IPS DF 6.9 (cell line): Measurements from ENCODE around the gene FBXL16.

Experiments used
- DNase-seq: peaks from one replicate; pipeline ENCODE4 v3.0.0-alpha.2; 2013; ENCODE audit warnings: low read depth, low spot score
- H3K27ac ChIP-seq: one replicate; pipeline ENCODE4 v1.5.1; 2013; ENCODE audit warnings: low read length, control low read depth
- H3K27me3 ChIP-seq: 2 replicates; pipeline ENCODE4 v1.6.1; 2013; ENCODE audit warnings: mild to moderate bottlenecking, low read length; ENCODE audit not compliant: control insufficient read depth, insufficient read depth
- H3K36me3 ChIP-seq: 2 replicates; pipeline ENCODE4 v1.6.1; 2013; ENCODE audit warnings: low read length; ENCODE audit not compliant: control insufficient read depth, insufficient read depth
- H3K4me1 ChIP-seq: 2 replicates; pipeline ENCODE4 v1.6.1; 2013; ENCODE audit warnings: low read length; ENCODE audit not compliant: control insufficient read depth, insufficient read depth
- H3K4me3 ChIP-seq: 2 replicates; pipeline ENCODE4 v1.5.1; 2013; ENCODE audit warnings: mild to moderate bottlenecking, low read length
- H3K9me3 ChIP-seq: 2 replicates; pipeline ENCODE4 v1.6.1; 2013; ENCODE audit warnings: low read length, inconsistent platforms; ENCODE audit not compliant: control insufficient read depth, insufficient read depth
- WGBS: extraction: QIAGEN DNeasy Blood & Tissue Kit; methylation state at CpG from one replicate; pipeline ENCODE4 v1.1.7; 2013; ENCODE audit warnings: mixed read lengths, missing lambda C conversion rate; ENCODE audit not compliant: insufficient read length, insufficient coverage; 5-methylcytosine and 5-hydroxymethylcytosine counted together

Gene FBXL16

DNA sequence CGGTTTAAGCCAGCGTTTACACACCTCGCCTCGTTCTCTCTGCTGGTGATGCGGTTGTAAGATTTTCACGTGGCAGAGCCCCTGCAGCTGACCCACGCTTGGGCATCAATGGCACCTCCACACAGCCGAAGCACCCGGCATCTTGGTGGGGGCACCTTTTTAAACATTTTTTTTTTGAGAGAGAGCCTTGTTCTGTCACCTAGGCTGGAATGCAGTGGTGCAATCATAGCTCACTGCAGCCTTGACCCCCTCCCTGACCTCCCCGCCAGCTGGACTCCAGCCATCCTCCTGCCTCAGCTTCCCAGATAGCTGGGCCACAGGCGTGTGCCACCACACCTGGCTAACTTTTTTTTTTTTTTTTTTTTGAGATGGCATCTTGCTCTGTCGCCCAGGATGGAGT is 51.6 kb downstream of the FBXL16 start:
- Histone ChIP-seq H3K27me3 (no peaks in the 10 kb centered on the region), H3K27ac (no peak overlapping the region), H3K4me1 (no peaks in the 10 kb centered on the region; the same call in 1 of the 2 replicates), H3K9me3 (no peaks in the 10 kb centered on the region), H3K36me3 (peaks cover 12% of the 10 kb centered on the region), H3K4me3 (no peak overlapping the region)
- DNase-seq: no peak
- no CpG with 5 or more reads among the region's 12 CpGs for WGBS

DNA sequence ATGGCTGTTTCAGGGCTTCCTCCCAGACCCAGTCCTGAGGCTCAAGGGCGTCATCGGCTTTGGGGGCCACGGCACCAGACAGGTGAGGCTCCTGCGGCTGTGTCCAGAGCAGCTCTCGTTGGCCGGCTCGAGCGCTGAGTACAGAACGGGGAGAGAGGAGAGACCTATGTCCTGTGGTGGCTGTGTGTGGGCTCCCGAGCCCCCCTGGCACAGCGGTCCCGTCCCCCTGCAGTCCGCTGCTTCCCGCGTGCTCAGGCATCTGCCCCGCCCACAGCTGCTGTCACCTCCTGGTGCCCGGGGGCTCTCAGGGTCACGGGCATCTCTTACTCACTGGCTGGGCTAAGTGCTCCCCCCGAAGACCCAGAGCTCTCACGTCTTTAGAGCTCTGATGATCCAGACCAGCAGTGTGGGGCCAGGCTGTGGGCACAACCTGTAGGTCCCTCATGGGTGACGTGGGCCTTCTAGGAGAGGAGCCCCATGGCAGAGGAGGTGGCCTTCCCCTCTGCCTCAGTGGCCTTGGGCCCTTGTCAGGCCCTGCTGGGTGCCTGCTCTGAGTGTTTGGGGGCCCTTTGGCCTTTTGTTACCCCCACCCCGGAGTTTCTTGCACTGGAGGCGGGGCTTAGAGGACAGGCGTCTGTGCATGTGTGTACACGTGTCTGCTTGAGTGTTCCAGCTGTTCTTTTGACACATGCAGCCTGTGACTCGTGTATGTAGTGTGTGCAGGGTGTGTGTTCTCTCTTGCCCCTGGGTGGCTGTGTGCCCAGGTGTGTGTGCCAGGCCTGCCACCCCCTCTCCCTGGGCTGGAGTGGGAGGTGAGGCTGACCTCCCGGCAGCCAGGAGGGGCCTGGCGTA is 52.9 kb downstream of the FBXL16 start:
- Histone ChIP-seq H3K4me1 (peaks cover 2% of the 10 kb centered on the region; the same call in 1 of the 2 replicates), H3K9me3 (no peaks in the 10 kb centered on the region), H3K36me3 (peaks cover 9% of the 10 kb centered on the region), H3K27ac (no peak overlapping the region), H3K4me3 (no peak overlapping the region), H3K27me3 (no peaks in the 10 kb centered on the region)
- no peak for DNase-seq
- no CpG with 5 or more reads among the region's 28 CpGs for WGBS

DNA sequence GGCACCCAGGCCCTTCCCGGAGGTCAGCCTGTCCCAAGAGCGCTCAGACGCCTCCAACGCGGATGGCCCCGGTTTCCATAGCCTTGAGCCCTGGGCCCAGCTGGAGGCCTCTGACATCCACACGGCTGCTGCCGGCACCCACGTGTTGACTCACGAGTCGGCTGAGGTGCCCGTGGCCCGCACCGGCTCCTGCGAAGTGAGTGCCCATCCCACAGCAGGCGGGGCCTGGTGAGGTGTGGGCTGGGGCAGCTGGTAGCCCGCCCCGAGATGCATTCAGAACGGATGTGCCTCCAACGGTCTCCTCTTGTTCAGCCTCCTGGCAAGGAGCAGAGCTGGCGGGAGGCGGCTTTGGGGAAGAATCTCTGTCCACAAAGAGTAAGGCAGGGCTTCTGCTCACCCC is 53.8 kb downstream of the FBXL16 start:
- H3K9me3 ChIP-seq: no peaks in the 10 kb centered on the region
- no peak overlapping the region for H3K4me3 ChIP-seq
- no peak for DNase-seq
- no CpG with 5 or more reads among the region's 22 CpGs for WGBS
- no peaks in the 10 kb centered on the region for H3K27me3 ChIP-seq
- H3K36me3 ChIP-seq: peaks cover 9% of the 10 kb centered on the region
- H3K4me1 ChIP-seq: peaks cover 2% of the 10 kb centered on the region; the same call in 1 of the 2 replicates
- H3K27ac ChIP-seq: no peak overlapping the region

DNA sequence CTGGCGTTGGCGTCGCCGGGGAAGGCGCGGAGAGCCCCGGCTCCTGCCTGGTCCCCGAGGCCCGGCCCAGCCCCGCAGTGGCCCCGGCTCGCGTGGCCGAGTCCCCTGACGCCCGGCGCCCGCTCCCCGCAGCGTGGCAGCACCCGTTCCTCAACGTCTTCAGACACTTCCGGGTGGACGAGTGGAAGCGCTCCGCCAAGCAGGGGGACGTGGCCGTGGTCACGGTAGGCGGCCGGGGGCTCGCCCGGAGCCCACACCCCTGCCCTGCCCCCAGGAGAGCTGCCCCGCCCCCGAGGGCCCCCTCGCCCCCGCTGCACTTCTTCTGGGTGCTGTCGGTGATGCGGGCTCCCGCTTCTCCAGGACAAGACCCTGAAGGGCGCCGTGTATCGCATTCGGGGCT is 56.0 kb downstream of the FBXL16 start:
- DNase-seq: no peak
- Histone ChIP-seq H3K27me3 (no peaks in the 10 kb centered on the region), H3K9me3 (no peaks in the 10 kb centered on the region), H3K4me1 (peaks cover 2% of the 10 kb centered on the region; the same call in 1 of the 2 replicates), H3K36me3 (no peaks in the 10 kb centered on the region; the same call in 1 of the 2 replicates), H3K27ac (no peak overlapping the region), H3K4me3 (peak overlapping the region; percentile 61; the same call in 1 of the 2 replicates)
- no CpG with 5 or more reads among the region's 44 CpGs for WGBS

DNA sequence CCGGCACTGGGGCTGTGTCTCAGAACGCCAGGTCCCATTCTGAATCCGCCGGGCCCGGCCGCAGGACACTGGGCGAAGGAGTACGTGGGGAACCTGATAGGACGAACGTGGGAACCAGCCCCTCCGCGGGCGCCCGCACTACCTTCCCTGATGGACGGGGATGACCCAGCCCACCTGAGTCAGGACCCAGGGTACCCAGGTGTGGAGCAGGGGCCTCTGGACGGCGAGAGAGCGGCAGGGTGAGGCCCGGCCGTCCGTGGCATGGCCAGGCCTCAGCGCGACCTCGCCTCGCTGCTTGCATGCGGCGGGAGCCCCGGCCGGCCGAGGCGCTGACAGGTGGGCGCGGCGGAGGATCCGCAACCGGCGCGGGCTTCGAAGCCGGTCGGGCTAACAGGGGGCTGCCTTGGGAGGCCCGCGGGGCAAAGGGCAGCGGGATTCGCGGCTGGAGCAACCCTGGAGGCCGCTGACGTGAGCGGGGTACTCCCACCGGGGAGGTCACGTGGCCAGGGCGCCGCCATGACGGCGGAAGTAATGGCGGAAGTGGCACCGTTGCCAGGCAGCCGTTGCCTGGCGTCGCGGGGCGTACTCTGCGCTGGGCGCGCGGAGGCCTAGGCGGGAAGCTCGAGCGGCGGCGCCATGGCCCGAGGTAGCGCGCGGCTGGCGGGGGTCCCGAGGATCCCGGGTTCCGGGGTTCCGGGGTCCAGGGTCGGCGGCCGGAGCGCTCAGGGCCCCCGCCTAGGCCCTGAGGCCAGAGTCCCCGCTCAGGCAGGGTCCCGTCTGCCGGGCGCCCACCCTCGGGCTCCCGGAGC is 56.6 kb downstream of the FBXL16 start, which contains the start of gene WDR90:
TSS of gene WDR90 (plus strand) at position 585 of the 809 bp plus-strand sequence. CDS start at position 637, 52 bp downstream.
- no peaks in the 10 kb centered on the region; the same call in 1 of the 2 replicates for H3K36me3 ChIP-seq

DNA sequence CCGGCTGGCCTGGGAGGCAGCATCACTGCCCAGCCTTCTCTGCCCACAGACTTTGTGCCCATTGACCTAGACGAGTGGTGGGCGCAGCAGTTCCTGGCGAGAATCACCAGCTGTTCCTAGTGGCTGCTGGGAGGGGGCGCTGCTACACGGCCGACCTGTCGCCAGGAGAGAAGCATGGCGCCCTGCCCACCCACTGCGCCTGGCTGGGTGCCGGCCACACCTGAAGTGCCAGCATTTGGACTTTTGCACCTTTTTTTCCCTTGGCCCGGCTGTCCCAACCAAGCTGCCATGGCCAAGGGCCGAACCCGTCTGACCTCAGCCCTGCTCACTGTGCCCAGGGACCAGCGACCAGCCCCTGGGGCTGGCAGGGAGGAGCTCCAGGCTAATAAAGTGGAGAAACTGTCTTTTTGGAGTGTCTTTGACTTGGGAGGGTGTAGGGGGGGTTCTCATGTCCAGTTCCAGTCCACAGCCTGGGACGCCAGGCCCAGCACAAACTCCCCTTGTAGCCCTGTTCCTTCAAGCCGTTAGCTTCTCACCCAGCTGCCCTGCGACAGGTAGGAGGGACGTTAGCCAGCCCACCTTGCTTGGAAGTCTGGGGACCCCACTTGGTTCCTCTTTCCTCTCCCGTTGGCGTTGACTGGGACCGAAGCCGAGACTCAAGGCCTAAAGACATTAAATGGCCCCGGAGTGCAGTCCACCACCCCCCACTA is 57.4 kb downstream of the FBXL16 start:
- H3K4me3 ChIP-seq: peak overlapping the region; percentile 61; the same call in 1 of the 2 replicates
- peaks cover 2% of the 10 kb centered on the region; the same call in 1 of the 2 replicates for H3K4me1 ChIP-seq
- no CpG with 5 or more reads among the region's 24 CpGs for WGBS

More for the DNA sequence above, 56.6 kb downstream of the FBXL16 start, which contains the start of gene WDR90:
- H3K27ac ChIP-seq: no peak within 1 kb of the TSS
- H3K4me1 ChIP-seq: peaks cover 2% of the 10 kb centered on the region; the same call in 1 of the 2 replicates
- no CpG with 5 or more reads among the region's 91 CpGs for WGBS
- no peak for DNase-seq
- H3K9me3 ChIP-seq: no peaks in the 10 kb centered on the region
- peak within 1 kb of the TSS; percentile 61 for H3K4me3 ChIP-seq
- H3K27me3 ChIP-seq: no peaks in the 10 kb centered on the region

DNA sequence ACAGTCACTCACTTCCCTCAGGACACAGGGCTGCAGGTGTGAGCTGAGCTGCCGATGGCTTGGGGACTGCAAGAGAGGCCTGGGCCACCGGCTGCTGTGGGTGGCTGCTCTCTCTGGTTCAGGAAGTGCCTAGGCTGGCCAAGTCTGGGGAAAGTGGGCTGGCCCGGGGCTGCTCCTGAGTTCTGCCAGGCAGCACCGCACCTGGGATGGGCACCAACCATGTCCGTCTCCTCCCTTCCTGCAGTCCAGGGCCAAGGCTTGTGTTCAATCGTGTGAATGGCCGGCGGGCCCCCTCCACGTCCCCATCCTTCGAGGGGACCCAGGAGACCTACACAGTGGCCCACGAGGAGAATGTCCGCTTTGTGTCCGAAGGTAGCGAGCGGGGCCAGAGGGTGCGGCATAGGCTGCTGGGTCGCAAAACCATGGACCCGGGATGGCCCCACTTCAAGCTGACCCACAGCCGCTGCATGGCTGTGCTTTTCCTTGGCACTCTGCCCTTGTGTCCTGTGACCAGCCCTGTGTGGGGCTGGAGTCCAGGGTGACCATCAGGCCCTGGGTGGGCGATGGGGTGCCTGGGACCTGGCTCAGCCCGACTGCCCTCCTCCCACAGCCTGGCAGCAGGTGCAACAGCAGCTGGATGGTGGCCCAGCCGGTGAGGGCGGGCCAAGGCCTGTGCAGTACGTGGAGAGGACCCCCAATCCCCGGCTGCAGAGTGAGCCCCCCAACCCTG is 58.3 kb downstream of the FBXL16 start:
- Histone ChIP-seq H3K27me3 (no peaks in the 10 kb centered on the region), H3K4me1 (peaks cover 2% of the 10 kb centered on the region; the same call in 1 of the 2 replicates), H3K4me3 (no peak overlapping the region), H3K36me3 (no peaks in the 10 kb centered on the region; the same call in 1 of the 2 replicates), H3K9me3 (no peaks in the 10 kb centered on the region), H3K27ac (no peak overlapping the region)
- no CpG with 5 or more reads among the region's 25 CpGs for WGBS
- no peak for DNase-seq

More for the DNA sequence above, 57.4 kb downstream of the FBXL16 start:
- Histone ChIP-seq H3K9me3 (no peaks in the 10 kb centered on the region), H3K27me3 (no peaks in the 10 kb centered on the region), H3K27ac (no peak overlapping the region), H3K36me3 (no peaks in the 10 kb centered on the region; the same call in 1 of the 2 replicates)
- DNase-seq: no peak

DNA sequence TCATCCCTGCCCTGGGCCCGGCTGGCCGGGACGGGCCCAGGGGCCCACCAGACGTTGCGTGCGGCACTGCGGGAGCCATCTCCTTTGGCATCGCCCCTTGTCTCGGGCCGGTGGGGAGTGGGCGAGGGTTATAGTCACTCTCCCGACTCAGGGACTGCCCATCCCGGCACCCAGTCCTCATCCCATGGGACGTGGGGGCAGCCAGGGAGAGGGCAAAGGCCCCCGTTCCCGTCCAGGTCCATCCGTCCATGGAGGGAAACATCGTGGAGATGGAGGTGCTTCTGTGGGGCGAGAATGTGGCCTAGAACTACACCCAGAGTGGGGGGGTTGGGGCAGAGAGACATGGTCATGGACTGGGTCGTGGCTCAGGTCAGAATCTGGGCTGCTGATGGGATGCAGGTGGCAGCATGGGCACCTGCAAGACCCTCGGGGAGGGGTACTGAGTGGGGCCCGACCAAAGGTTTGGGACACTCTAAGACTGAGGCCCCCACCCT is 58.9 kb downstream of the FBXL16 start:
- Histone ChIP-seq H3K27ac (no peak overlapping the region), H3K4me3 (no peak overlapping the region), H3K27me3 (no peaks in the 10 kb centered on the region), H3K9me3 (no peaks in the 10 kb centered on the region), H3K4me1 (peaks cover 2% of the 10 kb centered on the region; the same call in 1 of the 2 replicates), H3K36me3 (no peaks in the 10 kb centered on the region; the same call in 1 of the 2 replicates)
- DNase-seq: no peak
- no CpG with 5 or more reads among the region's 22 CpGs for WGBS

DNA sequence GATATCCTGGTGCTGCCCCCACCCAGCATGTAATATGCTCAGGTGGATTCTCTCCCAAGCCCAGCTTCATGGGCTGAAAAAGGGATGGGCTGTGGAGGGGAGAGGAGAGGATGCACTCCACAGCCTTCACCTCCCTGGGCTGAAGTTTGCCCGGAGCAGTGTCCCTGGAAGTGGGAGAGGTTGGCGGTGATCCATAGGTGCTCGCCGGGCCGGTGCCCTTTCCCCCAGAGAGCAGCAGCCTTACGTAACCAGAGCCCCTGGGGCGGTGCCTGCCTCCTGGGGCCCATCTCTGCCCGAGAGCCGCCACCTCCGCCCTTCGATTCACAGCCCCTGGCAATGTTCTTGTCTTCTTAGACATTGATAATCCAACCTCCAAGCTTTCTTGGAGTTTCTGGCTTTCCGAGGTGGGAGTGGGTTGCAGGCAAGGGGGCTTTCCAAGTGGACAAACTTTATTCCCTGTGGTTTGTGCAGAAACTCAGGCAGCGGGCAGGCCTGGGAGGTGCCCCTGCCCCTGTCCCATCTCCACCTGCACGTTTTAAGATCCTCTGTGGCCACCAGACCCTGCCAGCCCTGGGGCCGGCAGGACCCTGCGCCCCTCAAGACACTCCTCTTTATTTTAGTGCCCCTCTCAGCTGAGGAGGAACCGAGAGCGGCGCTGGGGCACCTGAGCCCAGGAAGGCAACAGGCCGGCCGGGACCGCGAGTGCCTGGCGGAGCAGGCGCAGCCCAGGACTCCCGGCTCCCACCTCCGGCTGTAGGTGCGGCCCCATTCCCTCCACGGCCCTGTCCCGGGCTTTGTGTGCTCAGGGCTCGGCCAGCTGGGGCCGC is 59.5 kb downstream of the FBXL16 start:
- Histone ChIP-seq H3K36me3 (no peaks in the 10 kb centered on the region), H3K4me1 (peaks cover 2% of the 10 kb centered on the region; the same call in 1 of the 2 replicates), H3K4me3 (no peak overlapping the region), H3K27me3 (no peaks in the 10 kb centered on the region), H3K27ac (no peak overlapping the region), H3K9me3 (no peaks in the 10 kb centered on the region)
- WGBS: no CpG with 5 or more reads among the region's 32 CpGs
- no peak for DNase-seq
